ENCODE results near the gene PDE1C.

PDE1C gene

DNA sequence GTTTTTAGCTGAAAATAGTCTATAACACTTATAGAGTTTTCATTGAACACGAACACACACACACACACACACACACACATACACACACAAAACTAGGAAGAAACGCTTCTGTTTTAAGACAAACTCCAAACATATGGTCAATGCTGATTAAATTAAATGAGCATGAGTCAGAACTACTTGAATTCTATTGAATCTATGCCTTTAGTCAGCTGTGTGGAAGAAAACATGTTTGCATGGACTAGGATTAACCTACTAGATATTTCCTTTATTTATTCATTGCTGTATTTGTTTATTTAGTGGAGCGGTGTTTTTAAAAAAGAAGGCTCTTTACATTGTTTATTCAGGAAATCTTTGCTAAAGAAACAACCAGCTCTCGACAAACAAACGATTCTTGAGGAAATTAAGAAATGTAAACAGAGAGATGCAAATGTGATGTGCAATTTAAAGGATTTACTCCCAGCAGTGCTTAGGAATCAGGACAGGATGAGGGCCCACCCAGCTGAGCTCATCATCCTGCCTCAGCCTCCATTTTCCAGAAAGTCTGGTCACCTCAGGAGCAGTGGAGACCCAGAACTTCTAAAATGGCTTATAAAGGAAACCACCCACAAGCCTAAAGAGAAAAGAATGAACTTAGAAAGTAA, 83.2 kb downstream of the PDE1C start:
- no peak for DNase-seq

GRCh38 chr7:31982962-31983361, 87.2 kb downstream of the PDE1C start:
- DNase-seq, result no peak

GRCh38 chr7:31981874-31982390, 88.3 kb downstream of the PDE1C start:
- DNase-seq, result no peak

DNA sequence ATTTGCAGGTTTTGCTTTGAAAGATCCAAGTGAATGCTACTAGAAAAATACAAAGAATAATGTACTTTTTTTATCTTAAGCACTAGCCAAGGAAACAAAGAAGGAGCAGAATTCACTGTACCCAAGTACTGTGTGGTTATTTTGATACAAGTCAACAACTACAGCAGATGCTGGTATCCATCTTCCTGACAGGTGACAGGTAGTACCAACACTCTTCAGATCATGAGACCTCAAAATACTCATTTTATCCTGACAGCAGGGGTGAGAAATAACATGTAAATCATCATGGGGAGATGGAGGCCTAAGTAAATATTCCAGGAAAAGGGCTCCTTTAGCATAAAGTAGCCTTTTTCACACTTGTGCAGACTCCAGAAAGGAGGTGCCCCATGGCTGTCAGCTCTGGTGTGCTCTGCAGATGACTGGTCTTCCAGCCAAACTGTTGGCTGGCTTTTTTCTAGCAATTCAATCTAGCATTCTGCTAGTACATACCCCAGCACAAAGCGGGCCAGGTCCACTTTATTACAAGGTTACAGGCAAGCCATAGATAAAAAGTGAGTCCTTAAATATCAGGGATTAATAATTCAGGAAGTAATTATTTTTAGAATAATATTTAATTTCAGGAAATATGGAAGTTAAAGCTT, 90.4 kb downstream of the PDE1C start:
- no peak for DNase-seq

DNA sequence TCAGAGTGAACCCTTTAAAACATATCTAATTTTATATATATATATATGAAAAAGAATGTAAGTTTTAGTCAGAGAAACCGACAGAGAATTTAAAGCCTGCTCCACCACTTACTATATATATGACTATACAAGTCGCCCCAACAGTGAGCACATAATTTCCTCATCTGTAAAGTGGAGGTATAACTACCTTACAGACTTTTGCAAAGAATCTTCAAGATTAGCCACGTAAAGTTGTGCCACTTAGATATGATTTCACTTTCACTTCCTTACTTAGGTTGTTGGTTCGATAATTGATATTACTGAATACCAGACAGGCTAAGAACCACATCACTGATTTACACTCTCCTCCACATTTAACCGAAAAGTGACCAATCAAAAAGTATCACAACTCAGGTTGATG, 94.7 kb downstream of the PDE1C start:
- DNase-seq, result no peak

- DNase-seq, result no peak
Observed at GRCh38 chr7:31974351-31974750, 95.9 kb downstream of the PDE1C start.

- no peak for DNase-seq
Observed at GRCh38 chr7:31971049-31971667, 99.0 kb downstream of the PDE1C start.

GRCh38 chr7:31970501-31970900, 99.7 kb downstream of the PDE1C start:
- DNase-seq, result no peak

DNA sequence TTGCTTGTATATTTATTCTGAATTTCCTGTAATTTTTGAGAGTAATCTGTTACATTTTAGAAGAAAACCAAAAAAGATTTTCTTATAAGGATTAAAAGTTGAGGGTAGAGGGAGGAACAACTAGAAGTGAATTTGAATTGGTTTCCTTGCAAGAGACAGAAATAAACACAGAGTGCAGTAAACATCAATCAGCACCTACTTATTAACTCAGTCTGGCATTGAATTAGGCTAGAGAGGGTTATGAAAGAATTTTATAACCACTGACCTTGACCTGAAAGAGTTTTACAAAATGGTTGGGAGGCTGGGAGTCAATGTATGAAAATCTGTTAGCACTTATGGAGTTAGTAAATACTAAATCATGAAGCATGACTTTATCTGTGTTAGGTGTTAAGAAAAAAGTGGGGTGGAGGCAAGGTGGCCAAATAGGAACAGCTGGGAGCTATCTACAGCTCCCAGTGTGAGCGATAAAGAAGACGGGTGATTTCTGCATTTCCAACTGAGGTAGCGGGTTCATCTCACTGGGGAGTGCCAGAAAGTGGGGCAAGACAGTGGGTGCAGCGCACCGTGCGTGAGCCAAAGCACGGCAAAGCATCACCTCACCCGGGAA, 106.5 kb downstream of the PDE1C start:
- no peak for DNase-seq

DNA sequence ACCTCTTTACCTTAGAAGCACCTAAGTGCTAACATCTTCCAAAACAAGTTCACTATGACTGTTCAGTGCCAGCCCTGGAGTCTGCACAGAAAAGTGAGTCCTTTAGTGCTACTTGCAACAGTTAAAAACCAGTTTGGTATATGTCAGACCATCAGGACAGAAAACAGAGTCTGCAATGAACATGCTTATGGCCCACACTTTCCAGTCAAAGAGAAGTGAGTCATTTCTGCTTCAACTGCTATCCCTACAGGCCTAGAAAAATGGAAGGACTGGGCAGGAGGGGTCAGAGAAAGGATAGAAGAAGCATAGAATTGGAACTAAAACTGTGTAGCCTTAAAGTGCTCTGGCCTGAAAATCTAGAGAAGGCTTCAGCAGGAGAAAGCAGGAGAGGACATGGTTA, 108.0 kb downstream of the PDE1C start:
- no peak for DNase-seq

DNA sequence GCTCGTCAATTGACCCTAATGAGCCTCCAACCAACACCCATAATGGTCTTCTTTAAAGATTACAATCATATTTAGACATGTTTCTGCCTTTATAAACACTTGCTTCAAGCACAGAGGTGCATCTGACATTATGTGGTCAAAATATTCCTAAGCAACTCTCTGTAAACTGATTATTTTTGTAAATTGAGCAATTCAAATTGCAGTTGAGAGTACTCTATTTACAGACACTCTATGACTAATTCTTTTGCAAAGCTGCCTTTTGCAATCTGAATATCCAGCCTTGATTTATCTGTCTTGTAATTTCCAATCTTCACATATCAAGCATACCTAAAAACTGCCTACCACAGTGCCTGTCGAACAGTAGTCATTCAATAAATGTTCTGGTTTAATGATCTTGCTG, 112.0 kb downstream of the PDE1C start:
- DNase-seq, result no peak

DNA sequence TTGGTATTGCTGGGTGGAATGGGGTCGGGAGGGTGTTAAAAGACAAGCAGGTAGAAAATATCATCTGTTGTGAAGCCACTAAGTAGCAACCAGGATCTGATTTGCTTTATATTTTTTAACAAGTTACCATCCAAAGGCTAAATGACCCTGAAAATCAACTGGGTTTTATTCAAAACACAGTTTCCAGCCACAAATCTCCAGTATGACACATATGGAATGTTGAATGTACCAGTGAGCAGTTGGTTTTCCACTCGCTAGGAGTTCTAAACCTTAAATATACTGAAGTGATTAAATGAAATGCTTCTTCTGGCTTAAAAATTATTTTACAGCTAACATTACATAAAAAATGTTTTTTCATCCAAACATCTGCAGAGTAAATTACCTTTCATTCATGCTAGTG, 112.5 kb downstream of the PDE1C start:
- DNase-seq, result no peak

GRCh38 chr7:31957090-31957720, 113.0 kb downstream of the PDE1C start:
- no peak for DNase-seq

DNA sequence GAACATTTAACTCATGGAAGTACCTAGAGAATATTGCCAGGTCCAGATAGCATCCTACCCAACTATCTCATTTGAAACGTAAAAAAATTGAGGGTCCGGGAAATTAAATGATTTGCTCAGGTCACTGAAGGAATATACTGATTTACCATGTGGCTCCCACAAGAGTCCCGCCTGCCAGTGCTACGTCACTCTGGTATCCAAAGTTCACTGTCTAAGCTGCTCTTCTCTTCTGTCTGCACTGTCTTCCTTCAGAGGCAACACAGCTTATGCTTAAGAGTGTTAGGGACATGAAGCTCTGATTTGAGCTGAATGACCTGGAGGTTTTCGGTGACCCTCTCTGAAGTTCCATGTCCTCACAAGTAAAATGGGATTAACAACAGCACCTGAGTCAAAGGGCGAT, 114.6 kb downstream of the PDE1C start:
- DNase-seq, result no peak

- no peak for DNase-seq
Observed at GRCh38 chr7:31955021-31955420, 115.2 kb downstream of the PDE1C start.

DNA sequence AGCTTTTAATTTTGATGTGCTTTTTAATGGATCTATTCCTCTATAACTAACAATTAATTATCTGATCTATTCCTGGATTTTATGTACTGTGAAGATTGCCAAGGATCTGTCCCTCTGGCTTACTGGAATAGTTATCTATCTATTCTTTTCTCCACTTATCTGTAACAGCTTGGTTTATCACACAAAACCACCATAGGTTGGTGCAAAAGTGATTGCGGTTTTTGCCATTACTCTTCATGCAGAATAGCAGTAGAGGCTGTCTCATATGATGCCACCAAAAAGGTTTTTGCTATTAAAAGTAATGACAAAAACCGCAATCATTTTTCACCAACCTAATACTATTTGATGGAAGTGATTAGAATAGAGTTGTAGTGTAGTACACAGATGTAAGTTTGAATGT, 115.7 kb downstream of the PDE1C start:
- no peak for DNase-seq

- DNase-seq, result no peak
Observed at GRCh38 chr7:31953432-31953831, 116.8 kb downstream of the PDE1C start.

DNA sequence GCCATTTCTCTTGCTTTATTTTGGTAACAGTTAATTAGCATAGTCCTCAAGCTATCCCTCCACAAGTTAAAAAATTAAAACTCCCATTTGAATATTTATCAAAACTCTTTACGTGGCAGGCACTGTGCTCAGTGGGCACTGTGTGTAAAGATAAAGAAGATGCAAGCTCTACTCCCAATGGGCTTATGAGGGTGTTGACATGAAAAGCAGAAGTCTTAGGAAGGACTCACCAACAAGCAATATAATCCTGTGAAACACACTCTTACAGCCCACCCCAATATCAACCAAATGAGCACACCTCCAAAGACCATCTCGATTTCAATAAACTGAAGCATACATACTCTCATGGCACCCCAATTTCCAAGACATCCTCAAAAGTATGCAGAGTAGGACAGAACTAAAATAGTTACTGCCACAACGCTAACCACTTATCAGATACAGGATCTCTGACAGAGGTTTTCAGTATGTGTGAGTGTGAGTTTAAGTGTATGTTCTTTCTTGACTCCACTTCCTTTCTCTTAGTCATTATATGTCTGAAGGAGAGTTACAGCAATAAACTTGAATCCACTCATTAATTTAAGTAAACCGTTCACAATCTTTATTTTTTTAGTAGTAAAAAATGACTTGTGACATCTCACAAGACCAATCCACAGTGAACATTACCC, 120.0 kb downstream of the PDE1C start:
- DNase-seq, result no peak

DNA sequence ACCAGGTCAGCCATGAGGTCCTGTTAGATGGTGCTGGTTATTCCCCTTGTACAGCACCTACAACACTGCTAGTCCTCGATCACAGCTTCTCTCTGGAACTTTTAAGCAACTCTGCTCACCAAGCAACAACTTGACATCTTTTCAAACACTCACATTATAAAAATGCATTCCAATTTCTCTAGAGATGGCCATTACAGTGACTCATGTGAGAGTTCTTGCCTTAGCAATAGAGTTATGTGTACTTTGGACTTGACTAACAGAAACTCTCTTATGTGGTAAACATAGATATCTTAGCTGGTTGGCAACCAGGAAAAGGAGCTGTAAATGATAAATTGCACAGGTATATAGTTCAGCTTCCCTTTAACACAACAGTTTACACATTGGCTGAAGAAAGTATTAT, 122.2 kb downstream of the PDE1C start:
- DNase-seq, result no peak

GRCh38 chr7:31940167-31940566, 130.0 kb downstream of the PDE1C start:
- no peak for DNase-seq

DNA sequence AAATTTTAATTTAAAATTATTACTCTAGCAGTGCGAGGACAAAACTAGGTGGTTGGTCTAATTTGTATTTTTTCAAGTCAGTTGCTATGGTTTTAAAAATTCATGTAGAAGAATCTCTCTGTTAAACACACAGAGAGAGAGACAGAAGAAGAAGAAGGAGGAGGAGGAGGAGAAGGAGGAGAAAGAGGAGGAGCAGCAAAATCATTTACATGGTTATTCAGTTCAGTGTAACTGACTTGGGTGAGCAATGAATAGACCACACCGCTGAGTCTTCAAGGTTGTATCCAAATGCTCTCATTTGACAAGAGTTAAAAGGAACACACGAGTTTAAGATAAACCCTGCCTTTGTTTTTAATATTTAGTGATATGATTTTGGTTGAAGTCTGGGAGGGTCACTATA, 131.1 kb downstream of the PDE1C start:
- no peak for DNase-seq

GRCh38 chr7:31938650-31939049, 131.6 kb downstream of the PDE1C start:
- DNase-seq, result no peak

DNA sequence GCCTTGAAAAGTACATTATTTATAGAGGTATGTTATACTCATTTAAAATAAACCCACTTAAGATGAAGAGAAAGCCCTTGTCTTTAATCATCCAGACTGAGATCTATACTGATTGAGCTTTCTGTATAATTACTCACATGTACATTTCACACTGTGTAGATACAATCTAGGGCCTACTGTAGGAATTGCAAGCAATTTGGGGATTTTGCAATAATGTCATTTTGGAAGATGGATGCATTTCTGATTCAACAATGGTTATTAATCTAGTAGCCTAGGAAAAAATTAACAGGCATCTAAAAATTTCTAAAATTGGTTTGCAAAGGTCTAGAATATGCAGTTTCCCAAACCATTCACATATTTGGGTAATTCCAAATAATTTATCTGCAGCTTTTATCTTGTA, 132.2 kb downstream of the PDE1C start:
- DNase-seq, result no peak

Data from CD4-positive, alpha-beta T cell treated with Interleukin-17A for 4 hours (primary cell).